ENCODE data around the gene VEGFC.

VEGFC gene

GRCh38 chr4:176795441-176795840, 2.7 kb upstream of the VEGFC start:
- DNase-seq = no peak

GRCh38 chr4:176794651-176795050, 1.9 kb upstream of the VEGFC start:
- no peak for DNase-seq

GRCh38 chr4:176794151-176794550, 1.4 kb upstream of the VEGFC start:
- DNase-seq = no peak

GRCh38 chr4:176793060-176793605, 411 bp upstream of the VEGFC start:
- no peak for DNase-seq

GRCh38 chr4:176791591-176792325, 964 bp downstream of the VEGFC start:
- peak; percentile 14 to 17 for DNase-seq

GRCh38 chr4:176790398-176790797, 2.3 kb downstream of the VEGFC start:
- DNase-seq = no peak

DNA sequence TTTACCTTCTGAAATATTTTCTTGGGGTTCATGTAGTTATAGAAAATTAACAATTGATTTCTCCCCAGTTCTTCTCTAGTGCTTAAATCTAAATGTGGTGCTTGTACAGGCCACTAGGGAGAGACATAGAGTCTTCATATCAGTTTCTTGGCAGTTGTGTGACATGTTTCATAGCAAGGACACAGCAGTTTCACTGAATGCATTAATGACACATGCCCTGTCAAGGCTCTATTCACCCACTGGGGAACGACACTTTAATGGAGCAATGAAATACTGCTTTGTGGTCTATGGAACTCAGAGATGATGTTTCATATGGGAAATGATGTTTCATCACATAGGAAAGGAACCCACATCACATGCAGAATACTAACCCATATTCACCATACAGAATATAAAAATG, 2.8 kb downstream of the VEGFC start:
- DNase-seq = no peak

DNA sequence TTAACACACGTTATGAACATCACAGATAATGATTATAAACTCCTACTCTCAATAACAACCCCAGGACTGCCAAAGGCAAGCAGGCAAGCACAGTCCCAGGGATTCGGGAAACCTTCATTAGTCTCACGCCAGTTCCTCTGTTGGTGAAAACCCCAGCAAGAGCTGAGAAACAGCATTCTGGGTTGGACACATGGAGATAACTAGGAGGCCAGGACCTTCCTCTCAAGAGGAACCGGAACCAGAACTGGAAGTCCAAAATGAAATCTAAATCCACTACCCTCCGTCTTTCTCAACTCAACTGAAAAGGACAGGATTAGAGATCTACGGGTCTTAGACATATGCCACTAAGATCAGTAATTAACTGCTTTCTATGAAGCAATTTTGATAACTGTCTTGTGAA, 3.8 kb downstream of the VEGFC start:
- no peak for DNase-seq

DNA sequence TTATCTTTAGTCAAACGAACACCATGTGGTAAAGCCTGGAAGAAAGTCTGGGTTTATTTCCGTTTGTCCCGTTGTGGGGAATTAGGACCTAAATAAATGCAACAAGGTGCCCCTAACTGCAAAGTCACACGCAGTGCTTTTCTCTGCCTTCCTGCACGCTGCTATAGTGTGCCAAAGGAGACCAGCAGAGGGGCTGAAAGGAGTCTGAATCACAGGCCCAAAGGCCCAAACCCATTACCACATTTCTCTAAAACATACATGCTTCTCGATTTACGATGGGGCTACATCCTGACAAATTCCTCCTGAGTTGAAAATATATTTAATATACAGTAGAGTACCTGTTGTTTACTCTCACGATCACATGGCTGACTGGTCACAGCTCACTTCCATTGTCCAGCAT, 4.5 kb downstream of the VEGFC start:
- DNase-seq = no peak

GRCh38 chr4:176784816-176785215, 7.9 kb downstream of the VEGFC start:
- no peak for DNase-seq

- no peak for DNase-seq
These were observed 9.9 kb downstream of the VEGFC start for GRCh38 chr4:176782794-176783193.

GRCh38 chr4:176782191-176782590, 10.5 kb downstream of the VEGFC start:
- no peak for DNase-seq

DNA sequence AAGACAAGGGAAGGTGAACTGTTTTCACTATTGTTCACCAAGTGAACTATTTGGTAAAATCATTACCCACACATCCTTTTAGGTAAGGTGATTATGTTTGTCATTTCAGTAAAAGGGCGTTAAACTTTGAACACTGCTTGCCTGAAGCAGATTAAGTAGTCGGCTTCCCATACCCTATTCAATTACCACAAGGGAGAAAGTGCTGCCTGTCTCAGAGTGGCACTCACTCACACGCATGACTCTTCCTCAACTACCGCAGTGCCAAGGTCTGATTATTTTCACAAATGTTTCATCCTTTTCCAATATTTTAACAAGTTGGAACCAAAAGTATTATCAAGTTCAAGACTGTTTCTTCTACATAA, 11.0 kb downstream of the VEGFC start:
- no peak for DNase-seq

DNA sequence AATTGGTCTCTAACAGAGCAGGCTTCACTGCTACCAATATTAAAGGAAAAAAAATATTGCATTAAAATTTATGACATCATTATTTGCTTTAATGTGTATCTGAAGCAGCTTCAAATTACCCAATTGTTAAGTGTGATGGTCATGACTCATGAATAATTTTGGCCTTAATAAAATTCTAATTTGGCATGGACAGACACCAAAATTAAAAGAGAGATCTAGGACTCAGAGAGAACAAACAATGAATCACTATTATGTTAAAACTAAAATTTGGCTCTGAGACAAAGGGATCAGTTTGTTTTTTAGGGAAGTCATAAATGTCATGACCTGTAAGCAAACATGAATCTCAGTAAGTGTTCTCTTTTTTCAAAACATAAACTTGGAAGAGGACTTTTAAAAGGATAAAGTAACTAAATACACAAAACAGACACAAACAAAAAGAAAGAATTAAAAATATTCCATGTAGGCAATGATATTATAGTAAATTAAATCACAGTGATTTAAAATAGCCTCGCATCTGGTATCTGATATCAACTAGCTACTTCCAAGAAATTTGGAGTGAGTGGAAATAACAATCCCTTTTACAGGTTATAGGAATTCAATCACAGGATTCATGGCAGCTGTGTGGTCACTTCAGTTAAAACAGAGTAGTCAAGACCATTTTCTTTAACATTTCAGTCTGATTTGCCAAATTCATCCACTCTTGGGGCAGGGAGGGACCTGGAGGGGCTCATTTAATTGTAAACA, 11.6 kb downstream of the VEGFC start:
- DNase-seq = no peak

GRCh38 chr4:176779421-176779820, 13.3 kb downstream of the VEGFC start:
- no peak for DNase-seq

GRCh38 chr4:176778491-176778890, 14.2 kb downstream of the VEGFC start:
- no peak for DNase-seq

DNA sequence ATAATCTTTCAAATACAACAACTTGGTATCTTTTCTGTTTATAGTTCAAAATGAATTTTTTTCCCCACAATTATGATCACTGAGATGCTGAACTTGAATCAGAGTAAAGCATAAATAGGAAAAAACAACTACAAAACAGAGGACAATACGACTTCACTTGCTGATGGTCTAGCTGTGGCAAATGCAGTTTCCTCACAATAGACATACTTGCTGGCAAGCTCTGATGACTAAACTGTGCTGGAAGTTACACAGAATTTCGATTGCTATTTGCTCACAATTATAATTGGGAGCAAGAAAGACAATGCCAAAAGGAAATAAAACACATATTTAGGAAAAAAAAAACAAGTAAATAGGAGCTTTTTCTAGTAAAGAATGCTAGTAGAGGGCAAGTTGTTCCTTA, 14.7 kb downstream of the VEGFC start:
- no peak for DNase-seq

GRCh38 chr4:176775338-176775737, 17.4 kb downstream of the VEGFC start:
- no peak for DNase-seq

- no peak for DNase-seq
These were observed 17.9 kb downstream of the VEGFC start for GRCh38 chr4:176774852-176775251.

DNA sequence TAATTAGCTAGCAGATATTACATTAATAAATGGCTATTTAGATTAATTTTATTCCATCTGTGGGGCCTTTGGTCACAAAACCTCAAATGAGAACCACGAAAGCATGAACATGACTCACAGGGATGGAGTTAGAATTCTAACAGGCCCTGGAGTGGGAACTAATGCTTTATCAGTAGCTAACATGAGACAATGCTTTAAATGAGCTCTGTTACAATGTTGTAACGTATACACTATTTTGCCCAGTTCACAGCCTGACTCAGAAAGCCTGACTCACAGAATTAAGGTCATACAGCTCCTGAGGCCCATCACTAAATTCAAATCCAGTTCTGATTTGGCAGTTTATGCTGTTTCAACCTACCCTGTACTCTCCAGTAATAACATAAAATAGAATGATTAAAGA, 23.2 kb downstream of the VEGFC start:
- DNase-seq = no peak

DNA sequence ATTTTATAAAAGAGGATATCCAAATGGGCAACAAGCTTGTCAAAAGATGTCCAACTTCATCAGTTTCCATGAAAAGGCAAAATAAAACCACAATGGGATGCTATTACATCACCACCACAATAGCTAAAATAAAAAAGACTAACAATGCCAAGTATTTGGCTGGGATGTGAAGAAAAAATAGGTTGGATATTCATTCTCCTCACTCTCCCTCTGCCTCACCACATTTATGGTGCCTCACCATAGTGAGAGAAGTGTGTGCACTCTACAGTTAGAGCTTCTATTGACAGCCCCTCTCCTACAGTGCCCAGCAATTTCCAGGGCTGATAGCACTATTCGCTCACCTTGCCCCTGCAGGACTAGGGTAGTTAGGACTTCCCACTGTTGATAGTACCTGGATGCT, 25.5 kb downstream of the VEGFC start:
- DNase-seq = no peak

GRCh38 chr4:176762661-176763308, 29.9 kb downstream of the VEGFC start:
- DNase-seq = no peak

- DNase-seq = no peak
These were observed 30.9 kb downstream of the VEGFC start for GRCh38 chr4:176761872-176762271.

DNA sequence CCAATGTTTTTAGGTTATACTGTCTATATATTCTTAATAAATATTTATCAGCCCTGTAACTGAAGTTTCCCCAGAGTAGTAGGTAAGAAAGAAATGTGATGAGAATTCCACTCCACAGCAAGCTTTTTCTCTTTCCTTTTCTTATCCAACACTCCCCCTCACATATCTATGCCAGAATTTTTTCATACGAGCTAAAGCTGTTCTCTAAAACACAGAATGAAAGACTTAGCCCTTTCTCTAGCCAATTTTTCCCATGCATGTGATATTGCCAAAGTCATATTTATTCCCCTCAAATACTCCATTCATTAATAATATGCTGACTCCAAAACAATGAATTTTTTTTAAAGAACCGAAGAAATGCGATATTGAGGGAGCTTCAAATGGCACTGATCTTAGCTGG, 32.3 kb downstream of the VEGFC start:
- no peak for DNase-seq

Data from activated T-cell treated with anti-CD3 and anti-CD28 coated beads, Interleukin-2, amount 50 U/mL, for 48 hours (primary cell).